Medulla oblongata (tissue), 1 donor: ENCODE data around the gene CCDC71.

Experiments used
- DNase-seq: peaks from one replicate; pipeline ENCODE4 v3.0.0-alpha.2; 2015; ENCODE audit errors: extremely low spot score

CCDC71 gene

DNA sequence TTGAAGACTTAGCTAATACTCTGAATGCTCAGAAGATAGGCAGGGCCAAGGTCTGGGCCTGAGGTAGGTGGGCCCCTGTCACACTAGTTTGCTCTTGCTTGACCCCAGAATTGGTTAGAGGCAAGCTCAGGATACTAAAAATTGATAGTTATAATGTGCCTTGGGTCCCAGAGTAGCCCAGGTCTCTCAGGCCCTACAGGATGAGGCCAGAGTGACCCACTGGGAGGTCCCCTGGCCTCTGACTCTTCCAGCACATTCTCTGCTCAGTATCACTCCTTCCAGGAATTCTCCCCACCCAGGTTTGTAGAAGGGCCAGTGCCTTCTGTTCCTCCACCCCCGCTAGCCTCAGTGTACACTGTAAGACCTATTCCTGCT lies 4.6 kb upstream of the CCDC71 start:
- DNase-seq: no peak

DNA sequence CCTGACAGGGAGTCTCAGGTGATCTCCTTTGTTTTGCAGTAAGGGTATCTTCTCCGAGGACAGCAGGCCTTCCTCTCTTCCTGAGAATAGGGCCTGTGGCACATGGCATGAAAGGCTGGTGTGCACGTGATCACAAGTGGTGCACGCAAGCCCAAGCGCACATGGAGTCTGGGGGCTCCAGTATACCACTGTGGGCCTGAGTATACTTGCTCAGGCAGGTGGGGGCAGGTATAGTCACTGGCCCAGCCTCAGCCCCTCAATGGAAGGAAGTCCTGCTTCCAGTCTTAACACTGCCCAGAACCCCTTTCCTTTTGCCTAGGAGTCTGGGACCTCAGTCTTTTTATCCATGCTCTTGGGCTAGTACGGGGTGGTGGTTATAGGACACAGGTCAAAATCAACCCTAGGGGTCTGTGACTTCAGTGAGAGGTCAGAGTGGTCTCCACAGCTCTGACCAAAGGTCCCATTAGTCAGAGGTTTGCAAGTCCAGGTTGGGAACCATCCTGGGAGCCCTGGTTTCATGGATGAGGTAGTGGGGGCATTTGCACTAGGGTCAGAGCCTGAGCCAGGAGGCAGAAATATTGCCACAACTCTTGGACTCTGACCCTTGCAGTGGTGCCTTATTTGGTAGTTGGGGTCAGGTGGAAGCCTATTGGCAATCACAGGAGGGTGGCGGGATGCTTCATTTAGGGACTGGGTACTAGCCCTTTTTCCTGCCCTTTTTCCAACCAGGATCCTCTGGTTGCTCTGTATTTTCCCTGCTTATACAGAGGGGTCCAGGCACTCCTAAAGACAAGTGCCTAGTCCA lies 823 bp upstream of the CCDC71 start:
- no peak for DNase-seq

DNA sequence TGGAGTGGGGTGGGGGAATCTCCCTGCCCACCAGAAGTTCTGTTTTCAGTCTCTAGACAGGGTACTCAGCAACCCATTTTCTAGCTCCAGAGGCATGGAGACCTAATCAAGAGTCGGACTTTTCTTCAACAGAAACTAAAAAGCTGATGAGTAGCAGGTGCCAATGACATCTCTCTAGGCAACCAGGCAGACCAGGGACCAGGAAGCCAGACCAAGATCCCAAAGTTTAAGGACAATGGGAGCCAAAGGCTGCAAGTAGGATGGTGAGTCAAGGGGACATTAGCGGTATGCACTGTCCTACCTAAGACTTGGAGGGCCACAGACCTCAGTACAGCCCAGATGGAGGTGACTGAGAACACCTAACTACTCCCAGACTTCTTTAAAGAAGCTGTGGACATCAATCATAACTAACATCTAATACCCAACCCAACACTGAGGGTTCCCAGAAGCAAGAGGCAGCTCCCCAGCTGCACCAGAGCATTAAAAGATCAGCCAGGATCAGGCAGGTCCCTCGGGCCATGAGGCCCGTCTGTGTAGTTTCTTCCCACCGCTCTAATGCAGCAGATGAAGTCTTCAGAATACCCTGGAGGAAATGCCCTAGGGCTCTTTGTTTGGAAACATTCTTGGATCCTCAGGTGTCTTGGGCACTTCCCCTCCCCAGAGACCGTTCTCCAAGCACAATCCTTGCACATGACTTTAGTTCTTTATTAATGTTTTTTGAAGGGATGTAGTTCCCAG lies 979 bp downstream of the CCDC71 start:
- DNase-seq: no peak

DNA sequence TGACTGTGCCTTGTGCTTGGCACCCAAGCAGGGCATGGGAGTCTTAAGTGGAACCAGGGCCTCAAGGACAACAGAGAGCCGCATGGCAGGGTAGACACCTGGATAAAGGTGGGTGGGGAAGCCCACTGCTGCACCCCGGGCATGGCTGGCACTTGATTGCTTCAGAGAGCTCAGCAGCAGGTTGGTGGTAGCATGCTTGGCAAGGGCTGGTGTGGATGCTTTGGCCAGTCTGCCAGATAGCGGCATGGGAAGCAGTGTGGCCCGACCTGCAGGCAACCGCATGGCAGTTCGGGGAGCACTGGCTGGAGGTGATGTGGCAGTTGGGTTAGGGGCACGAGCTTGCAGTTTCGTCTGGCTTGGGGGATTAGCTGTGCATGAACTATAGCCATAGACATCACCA lies 2.5 kb downstream of the CCDC71 start:
- DNase-seq: no peak

DNA sequence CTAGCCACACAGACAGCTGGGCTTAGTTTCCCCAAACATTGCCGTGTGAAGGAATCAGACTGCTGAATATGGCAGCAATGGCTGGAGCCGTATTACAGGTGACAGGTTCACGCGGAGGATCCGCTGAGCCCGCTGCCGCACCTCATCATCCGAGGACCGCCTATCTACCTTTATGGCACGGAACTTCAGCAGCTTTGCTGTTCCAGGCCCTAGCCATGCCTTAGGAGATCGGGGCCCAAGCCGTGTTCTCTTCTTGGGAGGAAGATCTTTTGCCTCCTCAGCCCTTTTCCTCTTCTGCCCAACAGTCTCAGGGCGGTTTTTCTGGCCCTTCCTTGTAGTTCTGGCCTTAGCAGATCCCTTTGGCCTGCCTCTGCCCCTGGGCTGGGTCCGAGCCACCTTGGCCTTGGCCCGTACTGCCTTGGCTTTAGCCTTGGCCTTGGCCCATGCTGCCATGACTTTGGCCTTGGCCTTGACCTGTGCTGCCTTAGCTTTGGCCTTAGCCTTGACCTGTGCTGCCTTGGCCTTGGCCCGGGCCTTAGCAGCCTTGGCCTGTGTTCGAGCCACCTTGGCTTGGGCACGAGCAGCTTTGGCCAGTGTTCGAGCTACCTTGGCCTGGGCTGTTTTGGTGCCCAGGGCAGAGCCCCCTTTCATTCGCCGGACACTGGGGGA lies 3.2 kb downstream of the CCDC71 start:
- DNase-seq: no peak

DNA sequence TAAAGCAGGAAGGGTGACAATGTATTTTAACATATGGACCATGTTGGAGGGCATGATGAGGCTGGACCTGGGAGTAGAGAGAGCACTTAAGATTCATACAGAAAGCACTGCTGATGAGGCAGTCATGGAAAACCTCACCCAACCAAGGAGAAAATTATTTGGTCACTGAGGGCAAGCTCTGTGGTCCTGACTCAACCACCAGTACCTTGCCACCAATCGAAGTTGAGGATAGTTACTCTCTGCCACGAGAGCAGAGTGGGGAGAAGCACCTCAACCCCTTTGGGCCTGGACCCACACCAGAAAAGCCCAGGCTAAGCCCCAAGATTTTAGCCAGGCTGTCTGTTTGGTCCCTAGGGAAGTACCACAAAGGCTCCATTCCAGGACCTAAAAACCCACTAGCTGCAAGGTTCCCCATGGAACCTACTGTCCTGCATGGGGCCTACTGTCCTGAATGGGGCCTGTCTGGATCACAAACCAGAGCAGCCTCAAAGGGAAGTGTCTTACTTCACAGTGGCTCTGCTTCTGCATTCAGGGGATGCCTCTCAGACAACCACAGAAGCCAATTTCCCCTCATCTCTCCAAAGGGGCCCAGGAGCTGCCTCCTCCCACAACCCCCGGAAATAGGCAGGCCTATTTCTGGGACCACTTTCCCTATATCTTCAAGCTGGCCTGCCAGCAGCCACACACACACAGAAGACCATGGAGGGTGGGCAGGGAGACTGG lies 4.2 kb downstream of the CCDC71 start:
- peak; percentile 58 for DNase-seq

DNA sequence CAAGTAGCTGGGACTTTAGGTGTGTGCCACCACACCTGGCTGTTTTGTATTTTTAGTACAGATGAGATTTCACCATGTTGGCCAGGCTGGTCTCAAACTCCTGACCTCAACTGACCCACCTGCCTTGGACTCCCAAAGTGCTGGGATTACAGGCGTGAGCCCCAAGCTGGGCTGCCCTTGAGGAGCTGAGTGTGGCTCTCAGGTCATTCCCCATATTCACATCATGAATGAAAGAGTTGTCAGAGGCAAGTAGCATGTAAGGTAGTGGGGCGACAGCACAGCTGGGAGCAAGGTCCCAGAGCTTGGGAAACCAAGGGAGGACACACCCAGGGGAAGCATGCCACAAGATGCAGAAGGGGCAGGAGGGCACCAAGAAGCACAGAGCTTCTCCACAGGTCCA lies 4.9 kb downstream of the CCDC71 start:
- no peak for DNase-seq

DNA sequence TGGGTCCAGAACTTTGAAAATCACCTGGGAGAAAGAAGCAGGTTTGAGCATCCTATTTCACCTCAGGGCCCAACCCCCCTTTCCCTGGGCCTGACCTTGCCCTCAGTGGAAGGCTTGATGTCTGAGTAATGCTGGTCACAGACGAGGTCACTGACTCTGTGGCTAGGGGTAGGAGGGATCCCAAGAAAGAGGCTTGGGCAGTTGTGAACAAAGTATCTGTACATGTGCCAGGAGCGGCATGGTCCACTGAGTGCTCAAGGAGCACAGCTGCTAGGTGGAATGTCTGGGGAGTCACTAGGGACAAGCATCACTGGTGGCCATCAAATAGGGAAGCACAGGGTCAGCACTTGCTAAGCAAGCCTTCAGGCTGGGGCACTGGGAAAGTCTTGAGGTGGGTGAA lies 7.3 kb downstream of the CCDC71 start:
- DNase-seq: no peak

DNA sequence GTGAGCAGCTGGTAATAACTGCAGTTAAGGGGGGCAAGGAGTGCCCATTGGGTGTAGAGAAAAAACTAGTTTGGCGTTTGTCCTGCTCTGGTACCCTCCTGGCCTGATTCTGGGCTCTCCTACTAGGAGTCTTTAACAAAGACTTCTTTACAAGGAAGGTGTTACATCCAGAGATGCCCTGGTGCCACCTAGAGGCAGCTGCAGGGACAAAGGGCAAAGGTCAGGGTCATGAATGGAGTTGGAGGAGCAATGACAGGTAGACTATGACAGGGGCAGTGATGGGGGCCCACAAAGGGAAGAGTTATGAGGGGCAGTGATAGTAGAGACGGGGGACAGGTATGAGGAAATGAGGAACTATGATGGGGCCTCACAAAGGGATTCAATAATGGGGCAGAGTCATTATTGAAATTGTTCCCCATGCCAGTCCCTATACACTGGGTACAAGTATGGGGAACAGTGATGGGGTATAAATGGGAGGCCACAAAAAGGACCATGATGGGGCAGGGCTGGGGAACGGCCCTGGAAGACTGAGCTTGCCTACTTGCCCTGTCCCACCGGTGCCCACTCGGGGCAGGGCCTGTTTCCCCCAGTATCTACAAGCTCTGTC lies 7.9 kb downstream of the CCDC71 start:
- no peak for DNase-seq

DNA sequence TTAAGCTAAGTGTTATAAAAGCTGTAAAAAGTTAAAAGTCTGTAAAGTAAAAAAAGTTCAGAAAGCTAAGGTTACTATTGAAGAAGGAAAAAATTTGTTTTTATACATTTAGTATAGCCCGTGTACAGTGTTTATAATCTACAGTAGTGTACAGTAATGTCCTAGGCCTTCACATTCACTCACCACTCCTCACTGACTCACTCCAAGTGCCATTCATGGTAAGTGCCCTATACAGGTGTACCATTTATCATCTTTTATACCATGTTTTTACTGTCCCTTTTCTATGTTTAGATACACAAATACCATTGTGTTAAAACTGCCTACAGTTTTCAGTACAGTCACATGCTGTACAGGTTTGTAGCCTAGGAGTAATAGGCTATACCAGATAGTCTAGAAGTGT lies 8.8 kb downstream of the CCDC71 start:
- no peak for DNase-seq

DNA sequence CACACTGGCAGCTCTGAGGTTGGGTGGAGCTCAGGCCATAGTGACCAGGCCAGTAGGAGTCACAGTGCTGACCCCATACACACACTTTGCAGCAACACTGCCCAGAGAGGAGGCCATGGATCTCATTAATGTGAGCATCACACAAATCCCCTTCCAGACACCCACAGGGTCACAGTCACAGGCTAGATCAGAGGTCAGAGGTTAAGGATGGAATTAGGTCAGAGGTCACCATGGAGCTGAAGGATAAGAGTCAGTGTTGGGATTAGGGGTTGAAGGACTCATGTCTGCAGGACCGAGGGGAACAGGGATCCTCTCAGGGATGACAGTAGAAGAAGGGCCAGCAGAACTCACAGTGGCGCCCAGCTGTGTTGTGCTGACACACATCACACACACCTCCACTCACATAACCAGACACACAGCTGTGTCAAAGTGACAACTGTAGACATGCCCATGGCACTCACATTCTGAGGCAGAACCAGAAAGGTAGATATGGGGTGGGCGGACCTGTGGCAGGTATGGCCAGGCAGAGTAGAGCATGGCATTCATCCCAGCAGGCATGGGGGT lies 12.7 kb downstream of the CCDC71 start:
- DNase-seq: no peak

DNA sequence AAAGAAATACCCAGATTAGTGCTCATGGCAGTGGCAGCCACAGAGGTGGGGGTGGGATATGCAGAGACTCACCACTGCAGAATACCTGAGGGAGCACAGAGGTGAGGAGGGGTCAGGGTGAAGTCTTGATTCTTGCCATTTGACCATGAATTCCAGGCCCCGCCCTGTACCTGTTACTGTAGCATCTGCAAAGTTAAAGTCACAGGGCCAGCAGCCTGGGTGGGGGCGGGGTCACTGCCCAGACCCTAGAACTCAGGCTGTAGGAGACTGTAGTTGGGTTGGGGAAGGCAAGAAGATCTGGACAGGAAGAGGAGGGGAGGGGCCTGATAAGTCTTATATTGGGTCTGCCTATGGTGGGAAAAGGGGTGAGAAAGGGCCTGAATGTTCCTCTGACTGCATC lies 14.5 kb downstream of the CCDC71 start:
- DNase-seq: no peak

DNA sequence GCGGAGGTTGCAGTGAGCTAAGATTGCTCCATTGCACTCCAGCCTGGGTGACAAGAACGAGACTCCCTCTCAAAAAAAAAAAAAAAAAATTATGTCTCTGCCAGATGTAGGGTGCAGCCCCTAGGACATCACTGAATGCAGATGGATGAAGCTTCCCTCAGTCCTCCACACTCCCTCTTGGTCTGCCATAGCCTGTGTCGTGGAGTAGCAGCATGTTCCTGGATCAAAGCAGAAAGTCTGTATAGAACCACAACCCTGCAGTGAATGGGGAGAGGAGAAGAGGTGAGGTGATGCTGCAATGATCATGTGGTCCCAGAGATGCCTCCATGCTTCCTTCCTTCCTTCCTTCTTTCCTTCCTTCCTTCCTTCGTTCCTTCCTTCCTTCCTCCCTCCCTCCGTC lies 18.0 kb downstream of the CCDC71 start:
- DNase-seq: no peak

DNA sequence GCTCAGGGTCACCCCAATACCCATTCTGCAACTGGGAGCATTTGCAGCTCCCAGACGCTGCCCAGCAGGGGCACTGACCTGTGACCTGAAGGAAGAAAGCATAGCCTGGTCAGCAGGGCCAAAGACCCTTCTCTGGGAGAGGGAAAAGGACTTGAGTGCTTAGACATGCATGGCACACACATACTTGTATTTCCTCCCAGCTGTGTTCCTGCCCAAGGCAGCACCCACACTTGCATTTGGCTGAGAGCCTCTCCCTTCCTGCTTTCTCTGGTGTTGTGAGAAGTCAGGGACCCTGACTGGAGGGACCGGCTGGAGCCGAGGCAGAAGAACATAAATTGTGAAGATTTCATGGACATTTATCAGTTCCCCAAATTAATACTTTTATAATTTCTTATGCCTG lies 26.1 kb downstream of the CCDC71 start:
- DNase-seq: no peak

DNA sequence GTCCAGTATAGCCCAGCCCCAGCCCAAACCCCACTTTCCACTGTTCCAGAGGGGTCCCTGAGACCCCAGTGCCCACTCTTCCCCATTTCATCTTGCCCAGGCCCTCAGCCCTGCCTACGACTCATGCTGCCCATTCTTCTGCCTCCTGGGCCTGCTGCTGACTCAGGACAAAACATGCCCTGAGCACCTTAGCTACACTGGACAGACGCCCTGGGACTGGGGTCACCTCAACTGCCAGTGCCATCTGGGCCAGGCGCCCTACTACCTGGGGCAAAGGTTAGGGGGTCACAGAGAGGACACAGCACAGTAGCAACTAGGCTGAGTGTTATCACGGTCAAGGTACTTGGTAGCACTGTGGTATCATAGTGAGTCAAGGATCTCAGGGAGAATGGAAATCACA lies 30.6 kb downstream of the CCDC71 start:
- no peak for DNase-seq

DNA sequence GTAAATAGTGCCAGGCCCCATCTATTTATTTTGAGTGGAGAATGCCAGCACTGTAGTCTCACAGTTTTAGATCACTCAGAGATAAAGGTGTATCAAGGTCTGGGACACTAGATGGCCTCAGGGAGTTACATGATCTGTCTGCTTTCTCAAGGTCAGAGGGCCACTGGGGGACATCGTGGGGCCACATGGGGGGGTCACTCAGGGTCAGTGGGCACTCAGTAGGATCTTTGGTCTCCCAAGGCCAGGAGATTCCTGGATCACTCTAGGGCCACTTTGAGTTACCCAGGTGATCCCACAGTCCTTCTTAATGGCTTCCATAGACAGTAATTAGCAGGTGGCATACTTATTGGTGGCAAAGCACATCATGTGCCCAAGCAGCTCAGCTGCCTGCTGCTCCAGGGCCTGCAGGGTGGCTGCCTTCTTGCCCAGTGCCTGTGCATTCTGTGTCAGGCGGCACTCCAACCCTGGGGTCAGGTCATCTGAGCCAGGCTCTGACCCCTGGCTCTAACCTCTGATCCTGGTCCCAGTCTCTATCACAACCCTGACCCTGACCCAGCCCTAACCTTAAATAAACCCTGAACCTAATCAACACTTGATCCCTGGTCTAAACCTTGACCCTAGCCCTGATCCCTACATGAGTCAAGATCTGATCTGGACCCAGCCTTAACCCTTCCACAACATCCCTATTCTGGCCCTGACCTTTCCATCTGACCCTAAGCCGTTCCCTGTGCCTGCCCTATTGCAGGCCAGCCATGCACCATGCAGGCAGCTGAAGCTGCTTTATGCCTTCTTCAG lies 31.5 kb downstream of the CCDC71 start:
- no peak for DNase-seq

DNA sequence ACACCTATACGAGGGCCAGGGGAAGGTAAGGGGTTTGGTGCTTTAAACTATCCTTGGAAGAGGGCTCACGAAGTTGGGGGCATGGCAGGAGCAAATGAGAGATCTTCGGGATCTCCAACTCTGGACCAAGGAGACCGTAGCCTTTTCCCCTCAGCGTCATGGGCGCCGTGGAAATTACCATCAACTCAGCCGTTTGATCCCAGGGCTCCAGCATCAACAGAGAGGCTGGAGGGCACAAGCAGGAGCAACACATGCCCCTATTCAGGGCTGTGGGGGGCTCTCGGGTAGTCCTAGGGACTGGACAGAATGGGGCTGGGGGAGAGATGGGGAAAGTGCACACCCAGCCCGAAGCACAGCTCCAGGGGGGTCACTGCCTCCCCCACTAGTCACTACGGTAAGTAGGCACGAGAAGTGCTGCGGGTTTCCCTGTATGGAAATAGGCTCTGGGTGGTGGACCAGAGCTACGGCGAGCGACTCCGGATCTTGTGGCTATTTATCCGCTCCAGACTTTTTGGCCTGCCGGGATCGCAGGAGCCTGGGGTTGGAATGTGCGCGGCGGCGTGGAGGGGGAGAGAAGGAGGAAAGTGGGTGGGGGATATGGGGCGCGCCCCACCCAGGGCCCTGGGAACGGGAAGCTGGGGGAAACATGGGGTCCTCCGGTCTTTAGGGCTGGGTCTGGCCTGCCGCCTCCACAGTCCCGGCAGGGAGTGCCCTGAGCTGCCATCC lies 32.7 kb downstream of the CCDC71 start:
- peak; percentile 81 for DNase-seq

DNA sequence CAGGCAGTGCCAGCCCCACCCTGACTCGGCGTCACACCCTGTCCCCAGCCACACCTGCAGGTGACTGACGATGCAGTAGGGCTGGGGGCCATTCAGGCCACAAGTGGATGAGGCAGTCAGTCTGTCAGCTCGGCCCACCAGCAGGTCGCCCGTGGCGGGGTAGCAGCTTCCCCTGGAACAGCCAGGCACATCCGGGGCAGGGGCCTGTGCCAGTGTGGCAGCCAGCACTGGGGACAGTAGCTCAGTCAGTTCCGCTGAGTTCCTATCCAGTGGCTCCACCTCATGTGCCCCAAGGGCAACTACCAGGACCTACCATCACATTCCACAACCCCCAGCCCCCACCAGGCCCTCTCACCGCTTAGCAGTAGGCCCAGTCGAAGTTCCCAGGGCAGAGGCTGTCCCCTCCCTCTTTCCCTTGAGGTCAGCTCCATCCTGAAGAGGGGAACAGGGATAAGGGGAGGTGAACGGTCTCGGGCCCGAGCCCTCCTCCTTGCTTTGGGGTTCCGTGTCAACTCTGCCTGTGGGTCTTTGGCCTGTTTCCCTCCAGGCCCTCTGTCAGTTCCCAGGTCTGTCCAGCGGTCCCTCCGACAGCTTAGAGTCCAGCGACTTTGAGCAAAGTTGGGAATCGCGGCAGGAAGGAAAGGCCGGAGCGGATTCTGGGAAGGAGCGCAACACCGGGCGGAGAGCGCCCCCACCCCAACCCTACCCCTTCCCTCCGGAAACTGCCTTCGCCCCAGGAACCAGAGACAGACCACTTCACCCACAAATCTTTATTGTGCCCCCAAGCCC lies 33.5 kb downstream of the CCDC71 start, which contains the start of gene LAMB2:
LAMB2 (minus strand) TSS at position 614 of the 789 bp plus-strand sequence; CDS start at position 431, 183 bp downstream.
- peak; percentile 70 for DNase-seq

DNA sequence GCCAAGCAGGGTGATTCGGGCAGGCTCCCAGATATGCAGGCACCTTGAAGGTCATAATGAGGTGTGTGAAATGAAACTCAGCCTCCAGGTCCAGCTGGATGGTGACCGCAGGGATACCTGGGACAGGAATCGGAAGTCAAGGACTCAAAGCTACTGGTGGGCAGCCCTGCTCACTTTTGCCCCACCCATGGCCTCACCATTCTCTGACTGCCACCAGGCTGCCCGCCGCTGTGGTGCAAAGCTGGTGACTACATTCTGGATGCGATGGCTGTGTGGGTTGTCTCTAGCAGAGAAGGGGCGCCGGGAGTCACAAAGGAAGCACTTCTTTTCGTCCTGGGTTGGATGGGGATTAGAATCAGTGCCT lies 34.1 kb downstream of the CCDC71 start:
- no peak for DNase-seq
